HepG2 (cell line): ENCODE measurements around the gene XPNPEP3. TPM values are rescaled to one million over a fixed set of nuclear protein-coding genes. Genes with fewer than 3 reads are reported as not detected.

ENCODE experiments used
- AGO2 ChIP-seq: fragments of 200-400 bp; formaldehyde crosslinking; optimal IDR thresholded peaks from 2 replicates; pipeline ENCODE3; 2017; ENCODE audit warnings: mild to moderate bottlenecking, low read depth, low read length, moderate library complexity
- CHCHD3 ChIP-seq: sonication (generic); formaldehyde crosslinking; IDR thresholded peaks from 2 replicates; pipeline ENCODE4 v1.8.0; 2022; ENCODE audit warnings: mild to moderate bottlenecking, missing genetic modification reagents, moderate library complexity
- ERF ChIP-seq: IDR thresholded peaks from 2 replicates; pipeline ENCODE4 v1.6.1; 2018; ENCODE audit warnings: missing biosample characterization, missing genetic modification reagents
- GTF3A ChIP-seq: sonication (generic); formaldehyde crosslinking; conservative IDR thresholded peaks from 2 replicates; pipeline ENCODE4 v1.4.0; 2020; ENCODE audit warnings: mild to moderate bottlenecking, missing genetic modification reagents
- RBFOX2 ChIP-seq: fragments of 200-400 bp; formaldehyde crosslinking; IDR thresholded peaks from 2 replicates; pipeline ENCODE4 v1.6.1; 2017; ENCODE audit warnings: low read depth, mild to moderate bottlenecking, low read length
- SALL1 ChIP-seq: sonication (generic); formaldehyde crosslinking; IDR thresholded peaks from 2 replicates; pipeline ENCODE4 v1.8.0; 2022; ENCODE audit warnings: mild to moderate bottlenecking, missing genetic modification reagents
- SCMH1 ChIP-seq: sonication (generic); formaldehyde crosslinking; IDR thresholded peaks from 2 replicates; pipeline ENCODE4 v1.9.0; 2021; ENCODE audit warnings: missing genetic modification reagents, mild to moderate bottlenecking, borderline replicate concordance
- SIX1 ChIP-seq: sonication (generic); formaldehyde crosslinking; IDR thresholded peaks from 2 replicates; pipeline ENCODE4 v1.4.0; 2020; ENCODE audit warnings: missing genetic modification reagents, borderline replicate concordance
- SP1 ChIP-seq, 2 experiments: fragments of 450-650 bp in 1 of 2; sonication (generic) in 1 of 2; formaldehyde crosslinking in 1 of 2; IDR thresholded peaks; 2 replicates each; pipeline versions ENCODE4 v1.4.0 to v1.6.1; 2016 to 2020; ENCODE audit warnings: missing genetic modification reagents in 1 of 2
- SP5 ChIP-seq: IDR thresholded peaks from 2 replicates; pipeline ENCODE4 v1.6.1; 2016; ENCODE audit warnings: low read depth, borderline replicate concordance
- ZBTB2 ChIP-seq: sonication (generic); formaldehyde crosslinking; IDR thresholded peaks from 2 replicates; pipeline ENCODE4 v1.8.0; 2022; ENCODE audit warnings: low read depth, missing genetic modification reagents
- ZBTB4 ChIP-seq: sonication (generic); formaldehyde crosslinking; IDR thresholded peaks from 2 replicates; pipeline ENCODE4 v1.4.0; 2020; ENCODE audit warnings: missing genetic modification reagents, mild to moderate bottlenecking, borderline replicate concordance
- ZBTB7B ChIP-seq: sonication (generic); formaldehyde crosslinking; IDR thresholded peaks from 2 replicates; pipeline ENCODE4 v1.4.0; 2020; ENCODE audit warnings: missing genetic modification reagents
- ZBTB8A ChIP-seq: sonication (generic); formaldehyde crosslinking; IDR thresholded peaks from 2 replicates; pipeline ENCODE4 v1.4.0; 2020; ENCODE audit warnings: mild to moderate bottlenecking, low read depth, missing genetic modification reagents, borderline replicate concordance
- ZFP91 ChIP-seq: sonication (generic); formaldehyde crosslinking; IDR thresholded peaks from 2 replicates; pipeline ENCODE4 v1.9.0; 2022; ENCODE audit warnings: missing genetic modification reagents, mild to moderate bottlenecking, borderline replicate concordance
- ZNF10 ChIP-seq: sonication (generic); formaldehyde crosslinking; IDR thresholded peaks from 2 replicates; pipeline ENCODE4 v1.4.0; 2020; ENCODE audit warnings: mild to moderate bottlenecking, low read depth, missing genetic modification reagents, borderline replicate concordance
- ZNF160 ChIP-seq: sonication (generic); formaldehyde crosslinking; IDR thresholded peaks from 2 replicates; pipeline ENCODE4 v1.8.0; 2022; ENCODE audit warnings: mild to moderate bottlenecking, inconsistent platforms, missing genetic modification reagents
- ZNF563 ChIP-seq: sonication (generic); formaldehyde crosslinking; IDR thresholded peaks from 2 replicates; pipeline ENCODE4 v1.8.0; 2022; ENCODE audit warnings: mild to moderate bottlenecking, moderate library complexity, missing genetic modification reagents
- ZNF710 ChIP-seq: sonication (generic); formaldehyde crosslinking; IDR thresholded peaks from 2 replicates; pipeline ENCODE4 v1.5.0; 2020; ENCODE audit warnings: mild to moderate bottlenecking, missing genetic modification reagents, borderline replicate concordance
- ZNF768 ChIP-seq: sonication (generic); formaldehyde crosslinking; IDR thresholded peaks from 2 replicates; pipeline ENCODE4 v1.4.0; 2020; ENCODE audit warnings: missing genetic modification reagents
- polyA plus RNA-seq, 8 experiments: library from polyadenylated mRNA; depleted of rRNA in 3 of 8; stranded (reverse) in 7 of 8; unstranded in 1 of 8; fragments of >200 nt; fragmentation: Illumina TruSeq in 4 of 8; extraction: Trizol in 4 of 8; gene quantifications; 2 replicates each; pipeline versions ENCODE4 v1.2.1 to v1.2.3, GENCODE V29; 2011 to 2016; ENCODE audit warnings: low read depth in 4 of 8, missing spikeins in 1 of 8, mixed read lengths in 1 of 8; ENCODE audit not compliant: insufficient read depth in 1 of 8
- total RNA-seq, 5 experiments: library from RNA; depleted of rRNA; stranded (reverse); fragments of >200 nt; fragmentation: Illumina TruSeq; extraction: Trizol; gene quantifications; 2 replicates each; pipeline ENCODE4 v1.2.3, GENCODE V29; 2016; ENCODE audit warnings: low read depth in 1 of 5

XPNPEP3 gene
- total and polyA plus RNA-seq, 2 of the 13 experiments (the other 11 are each of a cell fraction or from before 2014, with no cell fraction given), result 10.3 to 14.0 TPM

- TF ChIP-seq ZNF710 (CRISPR knock-in tag) (0 out of 2 replicates have a peak, but pooled peaks have one; percentile 43), ZBTB7B (CRISPR knock-in tag) (no peak), ZNF10 (CRISPR knock-in tag) (0 out of 2 replicates have a peak, but pooled peaks have one; percentile 36), ZBTB4 (0 out of 2 replicates have a peak, but pooled peaks have one; percentile 37), SP5 (CRISPR knock-in tag) (peak; percentile 84), AGO2 (peak; percentile 49), SP1 (IDR thresholded peaks at IDR 0.05) (no peak), SP1 (CRISPR knock-in tag; IDR thresholded peaks at IDR 0.05) (peak; percentile 80), ZBTB8A (CRISPR knock-in tag) (no peak), RBFOX2 (peak; percentile 57), CHCHD3 (CRISPR knock-in tag) (0 out of 2 replicates have a peak, but pooled peaks have one; percentile 33), SALL1 (CRISPR knock-in tag) (peak; percentile 64), GTF3A (no peak), SCMH1 (no peak), ERF (CRISPR knock-in tag) (peak; percentile 28; the same call in 1 of the 2 replicates), ZBTB2 (peak; percentile 60; the same call in 1 of the 2 replicates), SIX1 (CRISPR knock-in tag) (no peak), ZFP91 (CRISPR knock-in tag) (peak; percentile 55; the same call in 1 of the 2 replicates), ZNF768 (CRISPR knock-in tag) (peak; percentile 35; the same call in 1 of the 2 replicates), ZNF563 (CRISPR knock-in tag) (peak; percentile 60; the same call in 1 of the 2 replicates), ZNF160 (CRISPR knock-in tag) (peak; percentile 80)
These were observed 38.0 kb upstream of the XPNPEP3 start, which contains the start of gene SLC25A17 (continued) for GRCh38 chr22:40818747-40819598.
